Left renal cortex interstitium (tissue), 4 donors: Measurements from ENCODE around the gene WDTC1. TPM values are rescaled to one million over a fixed set of nuclear protein-coding genes. Genes with fewer than 3 reads are reported as not detected.
"Not testable (repeated sequence)": the region's sequence is repeated elsewhere in the genome, so short reads cannot be mapped to it uniquely, and the experiment has no call there.

Experiments used
- DNase-seq, 4 donors: peaks; one replicate each; pipeline ENCODE4 v3.0.0-alpha.2; 2013; ENCODE audit warnings: low read depth in 4 of 4, low spot score in 2 of 4, missing footprints in 1 of 4
- polyA plus RNA-seq, 4 donors: library from polyadenylated mRNA; unstranded; fragments of 120-200 nt; gene quantifications; one replicate each; pipeline ENCODE4 v1.2.1, GENCODE V29; 2013; ENCODE audit not compliant: insufficient read length in 4 of 4

WDTC1 gene, protein sequence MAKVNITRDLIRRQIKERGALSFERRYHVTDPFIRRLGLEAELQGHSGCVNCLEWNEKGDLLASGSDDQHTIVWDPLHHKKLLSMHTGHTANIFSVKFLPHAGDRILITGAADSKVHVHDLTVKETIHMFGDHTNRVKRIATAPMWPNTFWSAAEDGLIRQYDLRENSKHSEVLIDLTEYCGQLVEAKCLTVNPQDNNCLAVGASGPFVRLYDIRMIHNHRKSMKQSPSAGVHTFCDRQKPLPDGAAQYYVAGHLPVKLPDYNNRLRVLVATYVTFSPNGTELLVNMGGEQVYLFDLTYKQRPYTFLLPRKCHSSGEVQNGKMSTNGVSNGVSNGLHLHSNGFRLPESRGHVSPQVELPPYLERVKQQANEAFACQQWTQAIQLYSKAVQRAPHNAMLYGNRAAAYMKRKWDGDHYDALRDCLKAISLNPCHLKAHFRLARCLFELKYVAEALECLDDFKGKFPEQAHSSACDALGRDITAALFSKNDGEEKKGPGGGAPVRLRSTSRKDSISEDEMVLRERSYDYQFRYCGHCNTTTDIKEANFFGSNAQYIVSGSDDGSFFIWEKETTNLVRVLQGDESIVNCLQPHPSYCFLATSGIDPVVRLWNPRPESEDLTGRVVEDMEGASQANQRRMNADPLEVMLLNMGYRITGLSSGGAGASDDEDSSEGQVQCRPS
- polyA plus RNA-seq: 10 to 100 TPM; 38.5 to 56.0 (median 46.7) TPM

DNA sequence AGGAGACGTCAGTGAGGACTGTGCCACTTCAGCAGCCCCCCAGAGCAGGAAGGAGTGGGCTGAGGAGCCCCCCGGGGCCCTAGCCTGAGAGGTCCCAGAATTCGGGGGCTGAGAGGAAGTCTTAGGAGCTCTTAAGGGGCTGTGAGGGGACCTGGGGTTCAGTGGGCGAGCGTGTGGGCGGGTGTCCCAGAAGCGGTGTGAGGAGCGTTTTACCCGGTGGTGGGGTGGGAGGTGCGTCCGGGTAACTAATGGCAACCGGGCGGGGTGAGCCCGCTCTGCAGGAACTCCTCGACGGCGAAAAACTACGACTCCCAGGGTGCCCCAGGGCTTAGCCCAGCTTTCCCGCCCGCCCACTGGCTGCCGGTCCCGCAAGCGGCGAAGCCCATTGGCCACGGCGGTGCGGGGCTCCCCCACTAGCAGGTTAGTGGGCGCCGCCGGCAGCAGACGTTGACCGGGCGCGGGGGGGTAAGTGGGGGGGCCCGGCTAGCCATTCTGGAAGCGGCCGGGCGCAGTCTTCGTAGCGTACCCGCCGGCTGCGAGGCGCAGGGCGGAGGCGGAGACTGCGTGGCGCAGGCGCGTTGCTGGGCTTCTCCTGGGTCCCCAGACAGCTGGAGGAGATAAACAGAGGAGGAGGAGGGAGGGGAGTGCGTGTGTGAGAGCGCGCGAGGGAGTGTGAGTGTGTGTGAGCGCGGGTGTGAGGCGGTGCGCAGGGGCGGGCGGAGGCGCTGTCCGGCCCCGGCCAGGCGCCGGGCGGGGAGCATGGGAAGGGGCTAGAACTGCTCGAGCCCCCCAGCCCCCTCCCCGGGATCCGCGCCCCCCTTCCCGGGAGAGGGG is at the start of gene WDTC1:
TSS of gene WDTC1 (plus strand) at position 584 of the 834 bp plus-strand sequence. CDS start 26,423 bp downstream, outside the sequence.
- DNase-seq: peak; percentile 84 to 95 (median 88)

DNA sequence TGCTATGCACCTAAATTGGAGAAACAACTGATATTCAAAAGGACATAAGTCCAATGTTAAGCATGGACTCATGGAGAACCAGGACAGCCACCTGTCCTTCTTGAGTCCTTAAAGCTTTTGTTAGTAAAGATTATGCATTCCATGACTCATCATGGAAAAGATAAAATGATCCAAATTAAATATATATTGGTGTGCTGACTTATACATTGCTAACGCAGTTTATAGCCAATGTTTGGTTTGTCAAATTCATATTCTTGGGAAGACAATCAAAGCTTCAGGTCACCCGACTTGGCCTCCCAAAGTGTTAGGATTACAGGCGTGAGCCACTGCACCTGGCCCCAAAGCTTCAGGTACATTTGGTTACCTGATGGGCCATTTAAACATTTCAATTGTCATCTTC is 49.8 kb upstream of the WDTC1 start:
- not testable (repeated sequence) for DNase-seq

DNA sequence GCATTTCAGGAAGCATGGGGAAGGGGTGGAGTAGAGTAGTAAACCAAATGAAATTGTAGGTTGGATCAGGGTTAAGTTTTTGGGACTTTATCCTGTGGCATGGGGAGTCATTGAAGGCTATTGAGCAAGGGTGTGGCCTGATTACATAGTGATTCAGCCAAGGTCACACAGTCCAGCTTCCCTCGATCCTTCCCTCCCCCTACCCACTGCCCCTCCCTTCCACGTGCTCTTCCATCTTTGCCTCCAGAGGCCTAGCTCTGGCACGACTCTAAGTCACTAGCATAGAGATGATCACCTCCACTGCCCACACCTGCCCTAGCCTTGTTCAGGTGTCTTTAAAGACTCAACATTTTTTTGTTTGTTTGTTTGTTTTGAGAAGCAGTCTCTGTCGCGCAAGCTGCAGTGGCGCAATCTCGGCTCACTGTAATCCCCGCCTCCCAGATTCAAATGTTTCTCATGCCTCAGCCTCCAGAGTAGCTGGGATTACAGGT is 42.3 kb upstream of the WDTC1 start:
- DNase-seq: no peak

DNA sequence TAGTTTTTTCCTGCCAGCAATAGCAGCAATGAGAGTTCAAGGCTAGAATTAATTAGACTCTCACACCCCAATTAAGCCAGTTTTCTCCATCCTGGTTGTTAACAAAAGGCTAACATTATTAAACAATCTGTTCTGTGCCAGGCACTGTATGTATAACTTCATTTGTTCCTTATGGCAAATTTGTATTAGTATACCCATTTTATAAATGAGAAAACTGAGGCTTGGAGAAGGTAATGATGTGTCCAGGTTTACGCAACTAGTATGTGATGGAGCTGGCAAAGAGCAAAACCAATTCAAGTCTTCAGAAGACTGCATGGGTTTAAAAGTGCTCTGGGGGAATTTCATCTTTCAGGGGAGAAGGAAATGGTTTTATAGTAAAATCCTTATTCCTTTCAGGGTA is 41.2 kb upstream of the WDTC1 start:
- no peak for DNase-seq

DNA sequence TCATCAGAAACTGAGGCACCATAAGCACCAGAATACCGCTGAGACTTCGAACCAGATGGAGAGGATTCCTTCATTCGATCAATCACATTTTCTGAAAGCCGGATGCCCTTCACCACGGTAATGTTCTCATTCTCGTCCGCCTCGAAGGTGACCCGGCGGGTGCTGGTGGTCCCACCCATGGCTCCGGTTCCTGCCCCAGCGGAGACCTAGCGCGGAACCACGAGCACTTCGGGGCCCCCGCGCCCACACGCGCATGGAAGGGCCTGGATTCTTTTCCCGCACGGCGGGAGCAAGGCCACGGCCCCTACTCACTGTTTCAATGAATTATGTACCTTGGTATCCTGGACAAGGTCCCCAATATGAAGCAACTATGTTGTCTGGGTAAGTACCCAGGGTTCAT is 33.1 kb upstream of the WDTC1 start:
- DNase-seq: no peak

DNA sequence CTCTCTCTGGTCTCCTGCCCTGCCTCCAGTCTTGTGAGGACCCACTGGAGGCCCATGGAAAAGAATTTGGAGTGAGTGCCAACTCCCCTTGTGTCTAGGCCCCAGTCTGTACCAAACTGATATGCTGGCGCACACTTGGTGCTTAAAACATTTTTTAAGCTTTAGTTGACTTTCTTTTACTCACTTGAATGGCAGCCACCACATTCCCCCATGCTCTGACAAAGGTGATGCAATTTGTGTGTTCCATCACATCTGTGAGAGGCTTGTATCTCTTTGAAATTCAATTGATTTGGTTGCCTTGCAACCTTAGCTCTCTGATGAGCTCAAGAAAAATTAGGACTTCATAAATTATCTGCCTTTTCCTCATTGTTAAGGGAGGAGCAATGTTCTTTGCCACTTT is 30.5 kb upstream of the WDTC1 start:
- DNase-seq: no peak

DNA sequence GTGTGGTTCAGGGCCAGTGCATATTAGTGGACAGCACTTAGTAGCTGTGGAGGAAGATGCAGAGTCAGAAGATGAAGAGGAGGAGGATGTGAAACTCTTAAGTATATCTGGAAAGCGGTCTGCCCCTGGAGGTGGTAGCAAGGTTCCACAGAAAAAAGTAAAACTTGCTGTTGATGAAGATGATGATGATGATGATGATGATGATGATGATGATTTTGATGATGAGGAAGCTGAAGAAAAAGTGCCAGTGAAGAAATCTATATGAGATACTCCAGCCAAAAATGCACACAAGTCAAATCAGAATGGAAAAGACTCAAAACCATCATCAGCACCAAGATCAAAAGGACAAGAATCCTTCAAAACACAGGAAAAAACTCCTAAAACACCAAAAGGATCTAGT is 27.2 kb upstream of the WDTC1 start:
- DNase-seq: not testable (repeated sequence)

DNA sequence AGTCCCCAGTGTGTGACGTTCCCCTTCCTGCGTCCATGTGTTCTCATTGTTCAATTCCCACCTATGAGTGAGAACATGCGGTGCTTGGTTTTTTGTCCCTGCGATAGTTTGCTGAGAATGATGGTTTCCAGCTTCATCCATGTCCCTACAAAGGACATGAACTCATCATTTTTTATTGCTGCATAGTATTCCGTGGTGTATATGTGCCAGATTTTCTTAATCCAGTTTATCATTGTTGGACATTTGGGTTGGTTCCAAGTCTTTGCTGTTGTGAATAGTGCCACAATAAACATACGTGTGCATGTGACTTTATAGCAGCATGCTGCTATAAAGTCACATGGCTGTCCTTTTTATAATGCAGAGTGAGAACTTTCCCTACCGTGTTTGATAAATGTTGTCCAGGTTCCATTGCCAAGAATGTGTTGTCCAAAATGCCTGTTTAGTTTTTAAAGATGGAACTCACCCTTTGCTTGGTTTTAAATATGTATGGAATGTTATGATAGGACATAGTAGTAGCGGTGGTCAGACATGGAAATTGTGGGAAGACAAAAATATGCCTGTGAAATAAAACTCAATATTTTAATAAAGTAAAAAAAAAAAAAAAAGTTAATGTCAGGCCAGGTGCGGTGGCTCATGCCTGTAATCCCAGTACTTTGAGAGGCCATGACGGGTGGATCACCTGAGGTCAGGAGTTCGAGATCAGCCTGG is 26.1 kb upstream of the WDTC1 start:
- not testable (repeated sequence) for DNase-seq

DNA sequence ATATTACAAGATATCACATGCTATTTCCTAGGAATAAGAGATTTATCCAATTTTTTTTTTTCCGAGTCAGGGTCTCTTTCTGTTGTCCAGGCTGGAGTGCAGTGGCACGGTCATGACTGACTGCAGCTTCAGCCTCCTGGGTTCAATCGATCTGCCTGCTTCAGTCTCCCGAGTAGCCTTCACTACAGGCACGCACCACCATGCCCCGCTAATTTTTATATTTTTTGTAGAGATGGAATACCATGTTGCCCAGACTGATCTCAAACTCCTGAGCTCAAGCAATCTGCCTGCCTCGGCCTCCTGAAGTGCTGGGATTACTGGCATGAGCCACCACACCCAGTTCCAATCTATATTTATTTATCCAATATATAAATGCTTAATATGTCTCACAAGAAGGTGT is 18.0 kb upstream of the WDTC1 start:
- no peak for DNase-seq

DNA sequence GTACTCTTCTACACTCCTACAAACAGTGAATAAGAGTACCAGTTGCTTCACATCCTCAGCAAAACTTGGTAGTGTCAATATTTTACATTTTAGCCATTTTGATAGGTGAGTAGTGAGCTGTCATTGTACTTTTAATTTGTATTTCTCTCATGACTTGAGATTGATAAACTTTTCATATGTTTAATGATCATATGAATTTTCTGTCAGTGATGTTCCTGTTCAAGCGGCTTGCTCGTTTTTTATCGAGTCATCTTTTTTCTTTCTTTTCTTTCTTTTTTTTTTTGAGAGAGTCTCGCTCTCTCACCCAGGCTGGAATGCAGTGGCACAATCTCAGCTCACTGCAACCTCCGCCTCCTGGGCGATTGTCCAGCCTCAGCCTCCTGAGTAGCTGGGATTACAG is 17.0 kb upstream of the WDTC1 start:
- DNase-seq: no peak

DNA sequence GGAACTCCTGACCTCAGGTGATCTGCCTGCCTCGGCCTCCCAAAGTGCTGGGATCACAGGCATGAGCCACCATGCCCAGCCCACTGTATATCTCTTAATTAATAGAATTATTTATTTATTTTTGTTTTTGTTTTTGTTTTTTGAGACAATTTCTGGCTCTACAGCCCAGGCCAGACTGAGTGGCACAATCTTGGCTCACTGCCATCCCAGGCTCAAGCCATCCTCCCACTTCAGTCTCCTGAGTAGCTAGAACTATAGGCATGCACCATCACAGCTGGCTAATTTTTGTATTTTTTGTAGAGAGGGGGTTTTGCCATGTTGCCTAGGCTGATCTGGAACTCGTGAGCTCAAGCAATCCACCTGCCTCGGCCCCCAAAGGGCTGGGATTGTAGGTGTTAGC is 15.7 kb upstream of the WDTC1 start:
- no peak for DNase-seq

DNA sequence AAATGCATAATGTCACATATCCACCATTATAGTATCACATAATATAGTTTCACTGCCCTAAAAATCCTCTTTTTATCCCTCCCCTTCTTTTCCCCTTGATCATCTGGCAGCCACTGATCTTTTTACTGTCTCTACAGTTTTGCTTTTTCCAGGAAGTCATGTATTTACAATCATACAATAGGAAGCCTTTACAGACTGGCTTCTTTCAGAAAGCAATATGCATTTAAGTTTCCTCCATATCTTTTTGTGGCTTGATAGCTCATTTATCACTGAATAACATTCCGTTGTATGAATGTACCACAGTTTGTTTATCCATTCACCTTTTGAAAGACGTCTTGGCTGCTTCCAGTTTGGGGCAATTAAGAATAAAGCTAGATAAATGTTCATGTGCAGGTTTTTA is 14.3 kb upstream of the WDTC1 start:
- no peak for DNase-seq

DNA sequence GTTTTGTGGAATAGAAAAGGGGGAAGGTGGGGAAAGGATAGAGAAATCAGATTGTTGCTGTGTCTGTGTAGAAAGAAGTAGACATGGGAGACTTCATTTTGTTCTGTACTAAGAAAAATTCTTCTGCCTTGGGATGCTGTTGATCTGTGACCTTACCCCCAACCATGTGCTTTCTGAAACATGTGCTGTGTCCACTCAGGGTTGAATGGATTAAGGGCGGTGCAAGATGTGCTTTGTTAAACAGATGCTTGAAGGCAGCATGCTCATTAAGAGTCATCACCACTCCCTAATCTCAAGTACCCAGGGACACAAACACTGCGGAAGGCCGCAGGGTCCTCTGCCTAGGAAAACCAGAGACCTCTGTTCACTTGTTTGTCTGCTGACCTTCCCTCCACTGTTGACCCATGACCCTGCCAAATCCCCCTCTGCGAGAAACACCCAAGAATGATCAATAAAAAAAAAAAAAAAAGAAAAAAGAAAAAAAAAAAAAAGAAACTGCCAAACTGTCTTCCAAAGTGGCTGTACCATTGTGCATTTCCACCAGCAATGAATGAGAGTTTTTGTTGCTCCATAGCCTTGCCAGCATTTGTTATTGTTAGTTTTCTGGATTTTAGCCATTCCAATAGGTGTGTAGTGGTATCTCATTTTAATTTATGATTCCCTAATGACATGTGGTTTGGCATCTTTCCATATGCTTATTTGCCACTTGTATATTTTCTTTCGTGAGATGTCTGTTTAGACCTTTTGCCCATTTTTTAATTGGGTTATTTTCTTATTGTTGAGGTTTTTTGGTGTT is 13.5 kb upstream of the WDTC1 start:
- not testable (repeated sequence) for DNase-seq

DNA sequence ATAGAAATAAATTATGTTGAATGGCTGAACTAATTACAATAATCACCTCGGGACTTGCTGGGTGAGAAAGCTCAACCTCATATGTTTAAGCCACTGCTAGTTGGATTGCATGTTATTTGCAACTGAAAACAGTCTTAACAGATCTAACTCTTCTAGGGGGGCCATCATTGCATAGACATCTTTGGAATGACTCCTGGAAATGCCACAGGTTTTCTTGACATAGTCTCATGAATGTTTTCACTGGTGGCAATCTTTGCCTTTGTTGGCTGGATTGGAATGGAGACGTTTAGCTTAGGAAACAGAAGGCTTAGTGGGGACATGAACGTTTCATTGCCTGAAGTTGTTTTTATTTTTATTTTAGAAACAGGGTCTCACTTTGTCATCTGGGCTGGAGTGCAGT is 8.8 kb upstream of the WDTC1 start:
- no peak for DNase-seq

DNA sequence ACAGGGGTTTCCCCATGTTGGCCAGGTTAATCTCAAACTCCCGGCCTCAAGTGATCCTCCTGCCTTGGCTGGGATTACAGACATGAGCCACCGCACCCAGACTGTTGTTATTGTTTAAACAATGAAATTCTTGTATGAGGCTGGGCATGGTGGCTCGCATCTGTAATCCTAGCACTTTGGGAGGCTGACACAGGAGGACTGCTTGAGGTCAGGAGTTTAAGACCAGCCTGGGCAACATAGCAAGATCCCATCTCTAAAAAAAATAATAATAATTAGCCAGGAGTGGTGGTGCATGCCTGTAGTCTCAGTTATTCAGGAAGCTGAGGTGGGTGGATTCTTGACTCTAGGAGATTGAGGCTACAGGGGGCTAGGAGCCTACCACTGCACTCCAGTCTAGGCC is 6.7 kb upstream of the WDTC1 start:
- no peak for DNase-seq

DNA sequence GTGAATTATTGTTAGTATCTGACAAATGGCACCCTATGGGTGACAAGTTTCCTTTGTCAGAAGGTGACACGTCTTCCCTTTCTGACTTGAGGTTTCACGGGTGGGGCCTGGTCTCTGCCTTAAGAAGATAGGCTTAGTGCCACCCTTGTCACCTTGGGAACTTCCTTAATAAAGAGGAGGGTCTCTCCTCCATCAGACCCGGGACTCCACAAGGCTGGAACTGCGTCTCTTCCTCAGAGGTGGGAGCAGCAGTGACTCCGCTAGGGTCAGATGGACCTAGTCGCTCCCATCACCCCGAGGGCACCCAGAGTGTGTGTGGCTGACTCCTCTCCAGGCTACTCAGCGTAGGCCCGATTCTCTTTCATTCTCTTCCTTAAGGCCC is 774 bp upstream of the WDTC1 start:
- no peak for DNase-seq

DNA sequence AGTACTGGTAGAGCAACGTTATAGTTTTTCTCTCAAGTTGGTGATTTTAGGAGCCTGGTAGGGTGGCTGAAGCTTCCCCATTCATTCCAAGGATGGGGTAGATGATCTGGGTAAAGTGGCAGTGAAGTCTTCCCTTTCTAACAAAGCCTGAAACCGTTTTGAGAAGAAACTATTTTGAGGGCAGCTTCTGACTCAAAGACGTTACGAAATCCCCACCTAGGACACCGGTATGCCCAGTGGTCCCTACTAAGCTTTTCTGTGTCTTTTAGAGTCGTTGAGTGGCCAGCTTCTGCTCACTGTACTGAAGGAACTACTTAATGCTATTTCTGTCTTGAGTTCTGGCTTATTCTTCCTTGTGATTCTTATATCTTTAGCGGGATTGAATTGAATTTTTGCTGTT is 1.4 kb downstream of the WDTC1 start:
- no peak for DNase-seq

DNA sequence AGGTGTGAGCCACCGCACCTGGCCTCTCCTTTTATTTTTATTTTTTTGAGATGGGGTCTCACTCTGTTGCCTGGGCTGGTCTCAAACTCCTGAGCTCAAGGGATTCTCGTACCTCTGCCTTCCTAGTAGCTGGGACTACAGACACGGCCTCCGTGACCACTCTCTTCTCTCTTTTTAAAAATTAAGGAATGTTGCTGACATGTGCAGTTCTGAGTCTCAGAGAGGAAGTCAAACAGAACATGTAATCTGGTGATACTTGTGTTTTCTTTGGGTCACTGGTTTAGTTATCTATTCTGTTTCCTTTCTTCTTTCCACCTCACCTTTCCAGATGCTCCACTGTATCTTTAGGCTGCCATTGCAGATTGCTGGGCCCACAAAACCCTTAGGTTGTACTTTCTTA is 2.7 kb downstream of the WDTC1 start:
- DNase-seq: no peak

DNA sequence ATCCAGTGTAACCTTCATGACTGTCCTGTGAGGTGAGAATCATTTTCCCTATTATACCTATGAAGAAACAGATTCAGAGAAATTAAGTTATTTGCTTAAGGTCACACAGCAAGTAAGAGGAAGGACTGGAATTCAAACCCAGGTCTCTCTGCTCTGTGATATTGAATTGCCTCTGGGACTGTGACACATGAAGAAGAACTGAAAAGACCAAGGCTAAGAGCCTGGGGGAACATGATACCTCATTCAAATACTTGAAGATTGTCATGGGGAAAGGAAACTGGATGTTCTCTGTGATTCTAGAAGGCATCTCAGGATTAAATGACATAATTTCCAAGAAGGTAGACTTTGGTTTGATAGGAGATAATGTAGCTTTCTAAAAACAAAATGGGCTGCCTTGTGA is 3.6 kb downstream of the WDTC1 start:
- no peak for DNase-seq

DNA sequence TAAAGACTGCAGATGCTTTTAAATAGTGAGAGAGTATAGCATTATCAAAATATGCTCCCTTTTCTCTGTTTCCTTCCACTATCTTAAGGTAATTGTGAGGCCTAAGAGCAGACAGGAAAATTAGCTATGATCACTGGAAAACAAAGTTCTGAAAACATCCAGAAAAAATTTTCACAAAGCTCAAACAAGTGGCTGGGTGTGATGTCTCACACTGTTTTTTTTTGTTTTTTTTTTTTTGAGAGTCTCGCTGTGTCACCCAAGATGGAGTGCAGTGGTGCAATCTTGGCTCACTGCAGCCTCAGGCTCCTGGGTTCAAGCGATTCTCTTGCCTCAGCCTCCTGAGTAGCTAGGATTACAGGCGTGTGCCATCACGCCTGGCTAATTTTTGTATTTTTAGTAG is 7.2 kb downstream of the WDTC1 start:
- DNase-seq: no peak
